H9 (cell line): ENCODE results near the gene CCDC3. TPM values are rescaled to one million over a fixed set of nuclear protein-coding genes. Genes with fewer than 3 reads are reported as not detected.

Experiments
- DNase-seq: peaks from one replicate; pipeline ENCODE4 v3.0.0-alpha.2; 2017
- H2AFZ ChIP-seq: one replicate; pipeline ENCODE4 v1.6.1; 2013; ENCODE audit warnings: mild to moderate bottlenecking, low read length, control low read depth, moderate library complexity
- H2AK5ac ChIP-seq: 2 replicates; pipeline ENCODE4 v1.6.1; 2013; ENCODE audit warnings: low read length, control low read depth, mixed read lengths; ENCODE audit not compliant: insufficient read length
- H2BK120ac ChIP-seq: one replicate; pipeline ENCODE4 v1.6.1; 2013; ENCODE audit warnings: low read depth, mild to moderate bottlenecking, low read length, control low read depth, inconsistent platforms; ENCODE audit not compliant: poor library complexity, severe bottlenecking
- H2BK12ac ChIP-seq: 2 replicates; pipeline ENCODE4 v1.6.1; 2013; ENCODE audit warnings: low read length, control low read depth, mixed read lengths, low read depth; ENCODE audit not compliant: insufficient read length
- H2BK15ac ChIP-seq: 2 replicates; pipeline ENCODE4 v1.6.1; 2013; ENCODE audit warnings: low read depth, low read length, control low read depth
- H2BK20ac ChIP-seq: one replicate; pipeline ENCODE4 v1.6.1; 2013; ENCODE audit warnings: low read depth, mild to moderate bottlenecking, low read length, control low read depth, inconsistent platforms; ENCODE audit not compliant: poor library complexity, severe bottlenecking
- H2BK5ac ChIP-seq: 2 replicates; pipeline ENCODE4 v1.6.1; 2013; ENCODE audit warnings: low read length, control low read depth, mixed read lengths; ENCODE audit not compliant: insufficient read length
- H3K14ac ChIP-seq: 2 replicates; pipeline ENCODE4 v1.6.1; 2013; ENCODE audit warnings: low read length, control low read depth; ENCODE audit not compliant: insufficient read depth
- H3K18ac ChIP-seq: 2 replicates; pipeline ENCODE4 v1.6.1; 2013; ENCODE audit warnings: low read depth, mild to moderate bottlenecking, mixed read lengths, low read length, control low read depth; ENCODE audit not compliant: insufficient read length
- H3K23ac ChIP-seq: 2 replicates; pipeline ENCODE4 v1.6.1; 2013; ENCODE audit warnings: low read length, control low read depth, mixed read lengths, low read depth; ENCODE audit not compliant: insufficient read length
- H3K23me2 ChIP-seq: 2 replicates; pipeline ENCODE4 v1.6.1; 2013; ENCODE audit warnings: low read depth, mild to moderate bottlenecking, mixed read lengths, low read length, control low read depth; ENCODE audit not compliant: insufficient read length, poor library complexity, severe bottlenecking
- H3K27ac ChIP-seq: 2 replicates; pipeline ENCODE4 v1.5.1; 2013; ENCODE audit warnings: low read length, control low read depth, mixed read lengths, low read depth; ENCODE audit not compliant: insufficient read length
- H3K27me3 ChIP-seq: 2 replicates; pipeline ENCODE4 v1.6.1; 2013; ENCODE audit warnings: low read length, control low read depth, inconsistent platforms; ENCODE audit not compliant: insufficient read depth
- H3K4ac ChIP-seq: 2 replicates; pipeline ENCODE4 v1.6.1; 2013; ENCODE audit warnings: low read depth, mild to moderate bottlenecking, control low read depth, inconsistent platforms, low read length, moderate library complexity
- H3K4me1 ChIP-seq: 2 replicates; pipeline ENCODE4 v1.6.1; 2013; ENCODE audit warnings: low read length, control low read depth, inconsistent platforms; ENCODE audit not compliant: insufficient read depth
- H3K4me2 ChIP-seq: 2 replicates; pipeline ENCODE4 v1.6.1; 2013; ENCODE audit warnings: low read length, control low read depth, mixed read lengths; ENCODE audit not compliant: insufficient read length, insufficient read depth
- H3K56ac ChIP-seq: 2 replicates; pipeline ENCODE4 v1.6.1; 2013; ENCODE audit warnings: low read depth, mild to moderate bottlenecking, mixed read lengths, low read length, control low read depth; ENCODE audit not compliant: insufficient read length
- H3K79me1 ChIP-seq: 2 replicates; pipeline ENCODE4 v1.6.1; 2013; ENCODE audit warnings: low read depth, mild to moderate bottlenecking, moderate library complexity, low read length, control low read depth, inconsistent platforms; ENCODE audit not compliant: insufficient read depth, poor library complexity, severe bottlenecking
- H3K79me2 ChIP-seq: 2 replicates; pipeline ENCODE4 v1.6.1; 2013; ENCODE audit warnings: low read length, control low read depth, inconsistent platforms; ENCODE audit not compliant: insufficient read depth
- H3K9ac ChIP-seq: 2 replicates; pipeline ENCODE4 v1.6.1; 2013; ENCODE audit warnings: low read length, control low read depth, mixed read lengths; ENCODE audit not compliant: insufficient read length; ENCODE audit errors: extremely low read depth
- H3K9me3 ChIP-seq: one replicate; pipeline ENCODE4 v1.6.1; 2013; ENCODE audit warnings: low read depth, low read length, inconsistent platforms; ENCODE audit not compliant: control insufficient read depth
- H3T11ph ChIP-seq: one replicate; pipeline ENCODE4 v1.6.1; 2013; ENCODE audit warnings: mild to moderate bottlenecking, low read length, control low read depth, inconsistent platforms
- H4K20me1 ChIP-seq: one replicate; pipeline ENCODE4 v1.6.1; 2013; ENCODE audit not compliant: control insufficient read depth, insufficient read length, insufficient read depth
- H4K5ac ChIP-seq: 2 replicates; pipeline ENCODE4 v1.6.1; 2013; ENCODE audit warnings: low read depth, mild to moderate bottlenecking, mixed read lengths, low read length, control low read depth; ENCODE audit not compliant: insufficient read length
- H4K8ac ChIP-seq: replicated peaks from 2 replicates; pipeline ENCODE4 v1.6.1; 2013; ENCODE audit warnings: low read length, control low read depth, mixed read lengths, low read depth; ENCODE audit not compliant: insufficient read length
- H4K91ac ChIP-seq: 2 replicates; pipeline ENCODE4 v1.6.1; 2013; ENCODE audit warnings: low read depth, mild to moderate bottlenecking, moderate library complexity, mixed read lengths, low read length, control low read depth; ENCODE audit not compliant: insufficient read length
- H3K27ac Mint-ChIP-seq, 3 experiments: 2 replicates in 2 of 3; 3 replicates in 1 of 3; pipeline ENCODE4 v1.8.0; 2020 to 2021; ENCODE audit warnings: mixed read lengths in 3 of 3, mild to moderate bottlenecking in 1 of 3, moderate library complexity in 1 of 3
- H3K27me3 Mint-ChIP-seq: 2 replicates; pipeline ENCODE4 v1.8.0; 2021; ENCODE audit warnings: low read depth, mild to moderate bottlenecking, moderate library complexity, mixed read lengths
- H3K36me3 Mint-ChIP-seq, 3 experiments: 2 replicates in 2 of 3; 3 replicates in 1 of 3; pipeline ENCODE4 v1.8.0; 2020 to 2021; ENCODE audit warnings: low read depth in 3 of 3, mixed read lengths in 3 of 3; ENCODE audit not compliant: insufficient read depth in 1 of 3
- H3K4me1 Mint-ChIP-seq, 2 experiments: 2 replicates each; pipeline ENCODE4 v1.8.0; 2020; ENCODE audit warnings: mixed read lengths in 2 of 2
- H3K4me3 Mint-ChIP-seq, 2 experiments: 2 replicates in 1 of 2; 3 replicates in 1 of 2; pipeline ENCODE4 v1.8.0; 2020 to 2021; ENCODE audit warnings: mild to moderate bottlenecking in 2 of 2, mixed read lengths in 2 of 2, moderate library complexity in 1 of 2
- H3K9me3 Mint-ChIP-seq, 2 experiments: 2 replicates in 1 of 2; 3 replicates in 1 of 2; pipeline ENCODE4 v1.8.0; 2020; ENCODE audit warnings: mild to moderate bottlenecking in 2 of 2, mixed read lengths in 2 of 2, moderate library complexity in 1 of 2
- CTCF ChIP-seq: fragments of 200-600 bp; sonication (generic); conservative IDR thresholded peaks from 3 replicates; pipeline ENCODE4 v1.8.0; 2021; ENCODE audit warnings: antibody characterized with exemption, mild to moderate bottlenecking
- WGBS: extraction: QIAGEN DNeasy Blood & Tissue Kit; methylation state at CpG from one replicate; pipeline ENCODE4 v1.1.7; 2013; ENCODE audit warnings: missing lambda C conversion rate, low lambda C conversion rate, mixed read lengths; ENCODE audit not compliant: insufficient read length; ENCODE audit errors: extremely low coverage; 5-methylcytosine and 5-hydroxymethylcytosine counted together
- total RNA-seq: library from RNA; stranded (reverse); gene quantifications from 2 replicates; pipeline ENCODE4 v1.2.1, GENCODE V29; 2021

CCDC3 gene
- total RNA-seq, 1 experiment from 2014 or later: 2.3 TPM

GRCh38 chr10:12958546-12959110 is 42.9 kb downstream of the CCDC3 start:
- Histone ChIP-seq H3K4me1 (no peaks in the 10 kb centered on the region), H3K18ac (no peak overlapping the region), H3K23ac (no peak overlapping the region), H3K9me3 (no peaks in the 10 kb centered on the region), H4K8ac (no peak overlapping the region), H3T11ph (no peak overlapping the region), H3K56ac (no peak overlapping the region), H3K4ac (no peak overlapping the region), H3K27me3 (no peaks in the 10 kb centered on the region), H3K9ac (no peak overlapping the region), H2BK20ac (no peak overlapping the region), H2AFZ (no peak overlapping the region), H3K4me2 (no peak overlapping the region), H2BK120ac (no peak overlapping the region), H4K20me1 (no peaks in the 10 kb centered on the region), H4K91ac (no peak overlapping the region), H3K79me1 (no peaks in the 10 kb centered on the region), H2BK12ac (no peak overlapping the region), H3K14ac (no peak overlapping the region), H2BK5ac (no peak overlapping the region), H3K27ac (no peak overlapping the region), H4K5ac (no peak overlapping the region), H3K79me2 (no peaks in the 10 kb centered on the region), H3K23me2 (no peaks in the 10 kb centered on the region), H2AK5ac (no peak overlapping the region), H2BK15ac (no peak overlapping the region)
- Mint-ChIP-seq H3K4me1 (peaks cover 2 to 6% of the 10 kb centered on the region in 2 experiments; a peak in 1 of 4 replicates), H3K27me3 (peaks cover 5% of the 10 kb centered on the region), H3K4me3 (no peak overlapping the region; a peak in 1 of 5 replicates), H3K9me3 (peaks cover 25 to 31% of the 10 kb centered on the region in 2 experiments), H3K36me3 (peaks cover 11 to 30% (median 15%) of the 10 kb centered on the region in 3 experiments), H3K27ac (no peak overlapping the region)
- no CpG with 5 or more reads among the region's 5 CpGs for WGBS
- no peak for TF ChIP-seq CTCF
- no peak for DNase-seq
